Lung microvascular endothelial cell (primary cell): ENCODE measurements around the gene CAV1. TPM values are rescaled to one million over a fixed set of nuclear protein-coding genes. Genes with fewer than 3 reads are reported as not detected.
A peak's percentile ranks its signal among the peaks of the same experiment; 100 is the strongest.
"Not testable (repeated sequence)": the region's sequence is repeated elsewhere in the genome, so short reads cannot be mapped to it uniquely, and the experiment has no call there.

Experiments used
- DNase-seq, 2 donors: peaks; one replicate each; pipeline versions ENCODE4 v3.0.0 to v3.0.0-alpha.2; 2010; ENCODE audit warnings: low read depth in 2 of 2
- total RNA-seq: library from RNA; depleted of rRNA; stranded (reverse); fragments of >200 nt; gene quantifications from 2 replicates; pipeline ENCODE4 v1.2.1, GENCODE V29; 2014

CAV1 gene, protein sequence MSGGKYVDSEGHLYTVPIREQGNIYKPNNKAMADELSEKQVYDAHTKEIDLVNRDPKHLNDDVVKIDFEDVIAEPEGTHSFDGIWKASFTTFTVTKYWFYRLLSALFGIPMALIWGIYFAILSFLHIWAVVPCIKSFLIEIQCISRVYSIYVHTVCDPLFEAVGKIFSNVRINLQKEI
- 585 and 1,079 TPM in 2 replicates for total RNA-seq

DNA sequence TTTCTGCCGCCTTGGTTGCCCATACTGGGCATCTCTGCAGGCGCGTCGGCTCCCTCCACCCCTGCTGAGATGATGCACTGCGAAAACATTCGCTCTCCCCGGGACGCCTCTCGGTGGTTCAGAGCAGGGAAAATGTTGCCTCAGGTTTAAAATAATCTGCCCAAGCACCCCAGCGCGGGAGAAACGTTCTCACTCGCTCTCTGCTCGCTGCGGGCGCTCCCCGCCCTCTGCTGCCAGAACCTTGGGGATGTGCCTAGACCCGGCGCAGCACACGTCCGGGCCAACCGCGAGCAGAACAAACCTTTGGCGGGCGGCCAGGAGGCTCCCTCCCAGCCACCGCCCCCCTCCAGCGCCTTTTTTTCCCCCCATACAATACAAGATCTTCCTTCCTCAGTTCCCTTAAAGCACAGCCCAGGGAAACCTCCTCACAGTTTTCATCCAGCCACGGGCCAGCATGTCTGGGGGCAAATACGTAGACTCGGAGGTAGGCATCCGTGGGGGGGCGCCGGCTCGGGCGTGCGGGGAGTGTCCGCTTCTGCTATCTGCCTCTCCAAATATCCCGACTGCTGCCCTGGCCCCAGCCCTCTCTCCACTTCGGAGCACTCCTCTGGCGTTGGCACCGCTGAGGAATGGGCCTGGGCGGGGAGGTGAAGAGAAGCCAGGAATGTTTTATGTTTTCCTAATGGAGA lies at the start of gene CAV1:
Gene CAV1, plus strand, starts transcription at position 428 of the 689 bp plus-strand sequence. Its CDS starts 27 bp downstream, at position 455.
- DNase-seq: peak; percentile 97

DNA sequence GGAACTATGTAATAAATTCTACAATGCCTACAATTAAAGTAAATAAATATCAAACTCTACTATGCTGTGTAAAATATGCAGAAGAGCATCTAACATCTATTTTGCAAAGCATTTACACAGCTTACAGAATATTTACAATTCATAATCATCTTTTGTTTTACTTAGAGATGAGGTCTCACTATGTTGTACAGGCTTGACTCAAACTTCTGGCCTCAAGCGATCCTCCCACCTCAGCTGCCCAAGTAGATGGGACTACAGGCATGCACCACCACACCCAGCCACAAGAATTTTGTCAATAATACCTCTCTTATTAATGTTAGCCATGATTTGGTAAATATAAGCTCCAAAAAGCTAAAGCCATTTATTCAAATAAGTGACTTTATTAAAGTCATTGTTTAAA lies 47.2 kb upstream of the CAV1 start:
- no peak for DNase-seq

DNA sequence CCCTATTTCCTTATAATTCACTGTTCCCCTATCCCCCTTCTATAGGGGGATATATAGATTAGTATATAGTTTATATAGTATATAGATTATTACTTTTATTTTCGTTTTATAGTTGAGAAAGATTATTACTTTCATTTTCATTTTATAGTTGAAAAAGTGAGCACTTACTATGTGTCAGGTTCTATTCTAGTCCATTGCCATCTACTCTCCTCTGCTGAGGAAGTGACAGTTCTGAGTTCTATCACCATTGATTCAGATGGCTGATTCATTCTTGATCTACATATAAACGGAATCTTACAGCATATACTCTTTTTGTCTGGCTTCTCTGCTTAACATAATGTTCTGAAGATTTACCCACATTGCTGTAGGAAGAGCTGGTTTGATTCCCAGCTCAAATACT lies 46.0 kb upstream of the CAV1 start:
- DNase-seq: no peak

DNA sequence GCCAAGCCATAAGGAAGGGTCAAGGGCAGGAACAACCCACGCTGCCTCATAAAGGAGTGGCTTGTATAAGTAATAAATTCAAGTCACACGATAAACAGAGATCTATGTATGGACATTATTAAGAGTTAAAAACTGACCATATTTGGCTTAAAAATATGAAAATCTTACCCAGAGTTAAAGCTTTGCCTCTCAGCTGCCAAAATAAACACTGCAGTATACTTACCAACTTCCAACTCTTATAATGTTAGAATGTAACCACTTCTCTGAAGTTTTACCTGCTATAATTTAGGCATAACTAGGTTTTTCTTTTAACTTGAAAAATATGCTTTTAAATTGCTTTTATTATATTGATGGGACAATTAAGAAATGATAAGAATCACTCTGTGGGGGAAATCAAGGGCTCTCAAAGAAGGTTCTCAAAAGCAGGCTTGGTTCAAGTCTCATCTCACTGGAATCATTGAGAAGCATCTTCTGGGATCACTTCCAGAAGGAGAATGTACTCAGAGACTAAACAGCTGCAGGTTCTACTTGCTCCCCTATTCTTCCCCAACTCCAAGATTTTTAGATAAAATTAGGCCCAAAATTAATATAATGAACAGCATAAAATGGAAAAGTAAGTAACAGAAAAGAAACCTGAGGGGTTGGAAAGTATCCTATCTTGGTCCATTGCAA lies 41.4 kb upstream of the CAV1 start:
- no peak for DNase-seq

DNA sequence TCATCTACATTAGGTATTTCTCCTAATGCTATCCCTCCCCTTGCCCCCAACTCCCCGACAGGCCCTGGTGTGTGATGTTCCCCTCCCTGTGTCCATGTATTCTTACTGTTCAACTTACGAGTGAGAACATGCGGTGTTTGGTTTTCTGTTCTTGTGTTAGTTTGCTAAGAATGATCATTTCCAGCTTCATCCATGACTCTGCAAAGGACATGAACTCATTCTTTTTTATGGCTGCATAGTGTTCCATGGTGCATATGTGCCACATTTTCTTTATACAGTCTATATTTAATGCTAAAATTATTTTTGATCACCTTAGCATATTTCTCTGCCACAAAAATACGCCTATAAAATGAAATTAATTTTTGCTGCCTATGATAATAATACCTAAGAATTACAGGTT lies 40.4 kb upstream of the CAV1 start:
- not testable (repeated sequence) for DNase-seq

DNA sequence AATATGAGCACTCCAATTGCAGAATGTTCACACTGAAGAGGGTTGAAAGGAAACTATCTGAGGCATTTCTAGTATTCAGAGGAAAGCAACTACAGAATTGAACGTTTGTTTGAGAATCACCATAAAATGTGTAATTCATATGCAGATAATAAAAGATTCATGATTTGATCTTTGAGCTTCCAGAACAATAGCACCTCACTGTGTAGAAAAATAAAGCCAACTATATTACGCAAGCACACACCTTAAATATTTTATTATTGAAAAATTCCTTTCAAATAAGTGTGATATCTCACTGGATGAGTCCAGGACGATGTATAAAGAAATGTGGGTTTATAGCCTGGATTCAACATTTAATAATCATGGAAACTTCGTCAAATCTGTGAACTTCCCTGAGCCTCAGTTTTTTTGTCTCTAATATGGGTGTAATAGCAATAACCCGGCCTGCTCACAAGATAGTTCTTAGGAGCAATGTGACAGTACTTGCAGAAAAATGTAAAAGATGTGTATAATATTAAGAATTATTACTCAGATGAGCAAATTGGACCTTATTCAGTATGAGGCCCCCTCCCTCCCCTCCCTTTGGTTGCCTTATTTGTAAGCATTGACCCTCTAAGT lies 36.8 kb upstream of the CAV1 start:
- DNase-seq: no peak

DNA sequence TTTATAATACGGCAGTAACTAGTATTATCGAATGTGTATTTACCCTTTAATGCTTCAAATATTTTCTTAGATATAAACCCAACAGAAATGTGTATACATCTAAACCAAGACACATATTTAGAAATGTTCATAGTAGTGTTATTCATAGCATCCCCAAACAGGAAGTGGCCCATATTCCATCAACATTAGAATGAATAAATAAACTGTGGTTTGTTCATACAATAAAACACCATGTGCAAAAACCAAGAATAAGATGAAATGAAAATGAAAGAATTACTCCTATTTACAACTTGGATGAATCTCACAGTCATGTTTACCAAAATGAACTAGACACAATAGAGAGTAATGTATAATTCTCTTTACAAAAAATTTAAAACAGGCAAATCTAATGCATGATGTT lies 34.5 kb upstream of the CAV1 start:
- no peak for DNase-seq

DNA sequence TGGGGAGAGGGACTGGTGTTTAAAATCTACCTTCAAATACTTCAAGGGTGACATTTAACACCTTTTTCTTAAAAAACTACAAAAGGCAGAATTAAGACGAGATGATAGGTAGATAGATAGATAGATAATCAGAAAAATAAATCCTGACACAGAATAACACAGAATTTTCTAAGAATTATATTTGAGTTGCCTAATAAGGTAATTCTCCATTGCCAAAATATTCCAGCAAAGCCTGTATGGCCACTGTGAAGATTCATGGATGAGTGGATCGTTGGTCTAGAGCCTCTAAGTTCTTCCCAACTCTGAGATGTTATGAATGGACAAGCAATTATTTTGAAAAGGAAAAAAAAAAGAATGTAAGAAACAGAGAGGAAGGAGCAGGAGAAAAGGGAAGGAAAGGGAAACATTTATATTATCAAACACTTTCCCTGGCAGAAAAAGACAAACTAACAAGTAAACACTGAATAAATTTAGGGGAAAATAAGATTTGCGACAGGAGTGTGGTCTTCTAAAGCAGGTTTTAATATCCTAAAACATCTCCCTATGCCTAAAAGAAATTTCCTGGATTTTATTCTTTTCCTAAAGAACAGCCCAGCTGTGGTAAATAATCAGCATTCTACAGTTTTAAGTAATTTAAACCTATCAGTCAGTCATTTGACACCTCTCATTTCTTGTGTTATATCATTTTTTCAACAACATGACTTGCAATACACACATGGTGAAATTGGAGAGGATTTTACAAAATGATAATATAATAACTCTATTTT lies 32.8 kb upstream of the CAV1 start:
- no peak for DNase-seq

DNA sequence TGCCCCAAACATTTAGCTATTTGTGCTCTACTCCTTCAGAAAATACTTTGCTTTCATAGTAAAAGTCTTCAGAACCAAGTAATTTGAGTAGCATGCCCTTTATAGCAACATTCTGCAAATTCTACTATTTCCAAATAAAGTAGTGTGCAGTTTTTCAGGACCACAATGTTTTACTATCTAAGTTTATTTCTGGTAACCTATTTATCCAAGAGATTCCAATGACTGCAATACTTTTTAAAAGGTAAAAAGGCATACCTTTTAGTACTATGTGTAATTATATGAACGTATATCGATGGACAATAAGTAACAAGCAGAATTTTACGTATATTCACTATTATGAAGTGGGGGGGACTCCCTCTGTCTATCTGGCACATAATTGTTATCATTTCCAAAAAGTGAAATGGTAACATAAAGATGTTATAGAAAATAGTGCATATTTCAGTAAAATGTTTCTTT lies 32.2 kb upstream of the CAV1 start:
- no peak for DNase-seq

DNA sequence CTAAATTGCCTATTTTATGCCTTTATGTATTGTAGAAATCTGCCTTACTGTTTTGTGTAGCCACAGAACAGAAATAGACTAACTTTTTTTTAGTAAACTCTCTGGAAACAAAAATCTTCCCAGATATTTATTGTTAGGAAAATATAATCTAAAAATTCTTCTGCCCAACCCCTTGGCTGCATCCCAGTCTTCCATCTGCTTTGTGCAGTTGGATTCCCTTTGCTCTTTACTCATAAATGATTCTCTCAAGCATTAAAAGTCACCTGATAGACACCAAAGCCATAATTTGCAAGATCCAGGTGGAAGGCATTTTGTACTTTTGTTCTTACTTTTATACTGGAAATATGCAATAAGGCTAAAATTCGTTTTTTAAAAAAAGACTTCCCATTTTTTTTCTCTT lies 31.4 kb upstream of the CAV1 start:
- DNase-seq: no peak

DNA sequence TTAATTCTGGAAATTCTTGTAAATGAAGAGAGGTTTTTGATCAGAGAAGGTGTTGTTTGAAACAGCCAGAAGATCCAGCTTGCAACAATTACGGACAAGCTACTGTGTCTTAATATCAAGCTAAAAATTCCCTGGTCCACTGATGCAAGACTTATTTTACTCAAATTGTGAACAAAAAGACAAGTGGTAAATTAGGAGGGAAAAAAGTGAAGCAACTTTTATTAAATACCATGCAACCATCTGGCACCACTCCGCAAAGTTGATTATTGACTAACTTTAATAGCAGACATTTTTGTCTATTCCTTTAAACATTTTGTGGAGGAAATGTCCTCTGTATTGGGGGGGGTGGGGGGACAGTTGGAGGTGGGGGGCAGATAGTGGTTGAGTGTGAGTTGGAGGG lies 30.4 kb upstream of the CAV1 start:
- DNase-seq: no peak

DNA sequence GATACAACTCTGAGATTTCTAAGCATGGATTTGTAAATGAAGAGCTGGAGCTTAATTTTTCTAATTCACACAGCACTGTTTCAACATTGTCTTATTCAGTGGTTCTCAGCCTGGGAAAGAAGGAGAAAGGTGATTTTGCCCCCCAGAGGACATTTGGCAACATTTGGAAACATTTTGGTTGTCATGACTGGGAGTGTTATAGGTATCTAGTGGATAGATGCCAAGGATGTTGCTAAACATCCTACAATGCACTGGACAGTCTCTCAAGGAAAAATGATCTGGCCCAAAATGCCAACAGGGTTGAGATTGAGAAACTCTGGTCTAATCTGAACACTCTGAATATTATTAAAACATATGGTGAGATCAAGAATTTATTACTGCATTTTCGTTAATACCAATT lies 29.1 kb upstream of the CAV1 start:
- no peak for DNase-seq

DNA sequence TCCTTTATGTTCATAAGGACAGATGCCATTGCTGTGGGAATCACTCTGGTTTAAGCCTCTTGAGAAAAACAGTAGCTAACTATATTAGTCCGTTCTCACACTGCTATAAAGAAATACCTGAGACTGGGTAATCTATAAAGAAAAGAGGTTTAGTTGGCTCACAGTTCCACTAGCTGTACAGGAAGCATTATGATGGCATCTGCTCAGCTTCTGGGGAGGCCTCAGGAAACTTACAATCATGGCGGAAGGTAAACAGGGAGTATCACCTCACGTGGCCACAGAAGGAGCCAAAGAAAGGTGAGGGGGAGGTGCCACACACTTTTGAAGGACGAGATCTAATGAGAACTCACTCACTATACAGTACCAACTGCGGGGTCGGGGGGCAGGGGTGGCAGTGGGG lies 28.2 kb upstream of the CAV1 start:
- DNase-seq: no peak

DNA sequence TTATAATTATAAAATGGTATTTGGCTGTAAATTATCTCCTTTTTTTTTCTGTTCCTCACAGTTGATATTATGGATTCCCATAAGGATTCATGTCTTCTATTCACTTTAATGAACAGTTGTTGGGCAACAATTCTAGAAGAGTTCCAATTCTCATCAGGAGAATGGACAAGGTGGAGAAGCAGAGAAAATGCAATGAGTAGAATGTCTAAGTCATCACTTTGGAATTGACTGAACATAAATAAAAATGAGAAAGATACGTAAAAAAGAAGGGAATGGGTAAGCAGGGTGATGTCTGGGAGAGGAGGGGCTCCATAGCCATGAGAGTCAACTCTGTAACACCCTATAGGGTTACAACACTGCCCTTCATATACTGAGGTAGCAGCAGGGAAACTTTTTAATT lies 27.1 kb upstream of the CAV1 start:
- DNase-seq: no peak

DNA sequence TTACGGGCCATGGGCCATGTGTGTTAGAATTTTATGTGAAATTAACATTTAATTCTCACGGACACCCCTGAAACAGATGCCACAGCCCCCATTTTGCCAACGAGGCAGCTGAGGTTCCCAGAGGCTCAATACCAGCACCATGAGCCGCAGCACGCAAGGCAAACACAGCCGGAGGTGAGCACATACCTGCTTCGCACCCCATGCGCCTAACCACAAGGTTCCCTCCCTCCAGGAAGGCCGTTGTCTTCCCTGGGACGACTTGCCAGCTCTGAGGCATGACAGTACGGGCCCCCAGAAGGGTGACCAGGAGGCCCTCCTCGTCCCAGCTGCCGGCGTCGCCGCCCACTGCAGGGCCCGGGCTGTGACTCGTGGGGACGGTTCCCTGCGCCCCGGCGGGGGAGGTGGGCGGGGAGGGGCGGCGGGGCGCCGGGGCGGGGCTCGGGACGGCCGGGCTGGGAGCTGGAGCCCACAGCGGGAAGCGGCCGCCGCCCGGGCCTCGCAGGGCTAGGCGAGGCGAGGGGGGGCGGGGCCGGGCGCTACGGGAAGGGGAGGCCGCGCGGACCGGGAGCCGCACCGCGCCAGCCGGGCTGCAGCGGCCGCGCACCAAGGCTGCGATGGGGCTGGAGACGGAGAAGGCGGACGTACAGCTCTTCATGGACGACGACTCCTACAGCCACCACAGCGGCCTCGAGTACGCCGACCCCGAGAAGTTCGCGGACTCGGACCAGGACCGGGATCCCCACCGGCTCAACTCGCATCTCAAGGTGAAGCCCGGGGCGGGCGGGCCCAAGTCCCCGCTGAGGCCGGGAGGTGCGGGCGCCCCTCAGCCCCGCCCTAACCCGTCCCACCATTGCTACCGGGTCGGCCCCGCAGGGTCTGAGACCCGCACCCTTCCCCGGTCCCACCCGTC lies 25.4 kb upstream of the CAV1 start, which contains the start of gene CAV2:
Gene CAV2, plus strand, starts transcription at position 571 of the 910 bp plus-strand sequence. Its CDS starts 44 bp downstream, at position 615.
- DNase-seq: peak; percentile 78 to 89

DNA sequence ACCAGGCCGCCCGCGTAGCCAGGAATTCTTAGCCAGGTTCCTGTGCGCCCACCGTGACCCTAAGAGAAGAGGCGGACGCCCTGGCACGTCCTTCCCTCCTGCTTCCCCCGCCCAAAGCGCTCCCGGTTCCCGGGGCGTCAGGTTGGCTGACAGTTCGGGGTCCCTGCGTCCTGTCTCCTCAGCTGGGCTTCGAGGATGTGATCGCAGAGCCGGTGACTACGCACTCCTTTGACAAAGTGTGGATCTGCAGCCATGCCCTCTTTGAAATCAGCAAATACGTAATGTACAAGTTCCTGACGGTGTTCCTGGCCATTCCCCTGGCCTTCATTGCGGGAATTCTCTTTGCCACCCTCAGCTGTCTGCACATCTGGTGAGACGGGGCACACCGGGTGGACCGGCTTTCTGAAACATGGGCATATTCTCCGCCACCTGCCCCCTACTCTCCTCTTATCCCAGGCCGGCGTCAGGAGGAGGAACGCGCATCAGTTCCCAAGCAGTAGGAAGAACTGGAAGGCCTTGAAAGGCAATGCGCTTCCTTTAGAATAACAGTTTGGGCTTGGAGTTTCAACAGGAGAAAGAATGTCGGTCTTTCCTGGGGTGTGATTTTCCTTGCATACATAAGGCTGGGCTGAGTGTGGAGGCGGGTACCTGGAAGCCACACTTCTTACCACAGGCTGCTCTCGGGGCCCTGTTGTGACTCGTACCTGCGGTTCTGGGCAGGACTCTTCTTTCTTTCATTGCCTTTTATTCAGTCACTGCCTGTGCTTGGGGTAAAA lies 24.6 kb upstream of the CAV1 start:
- peak; percentile 67 to 70 for DNase-seq

DNA sequence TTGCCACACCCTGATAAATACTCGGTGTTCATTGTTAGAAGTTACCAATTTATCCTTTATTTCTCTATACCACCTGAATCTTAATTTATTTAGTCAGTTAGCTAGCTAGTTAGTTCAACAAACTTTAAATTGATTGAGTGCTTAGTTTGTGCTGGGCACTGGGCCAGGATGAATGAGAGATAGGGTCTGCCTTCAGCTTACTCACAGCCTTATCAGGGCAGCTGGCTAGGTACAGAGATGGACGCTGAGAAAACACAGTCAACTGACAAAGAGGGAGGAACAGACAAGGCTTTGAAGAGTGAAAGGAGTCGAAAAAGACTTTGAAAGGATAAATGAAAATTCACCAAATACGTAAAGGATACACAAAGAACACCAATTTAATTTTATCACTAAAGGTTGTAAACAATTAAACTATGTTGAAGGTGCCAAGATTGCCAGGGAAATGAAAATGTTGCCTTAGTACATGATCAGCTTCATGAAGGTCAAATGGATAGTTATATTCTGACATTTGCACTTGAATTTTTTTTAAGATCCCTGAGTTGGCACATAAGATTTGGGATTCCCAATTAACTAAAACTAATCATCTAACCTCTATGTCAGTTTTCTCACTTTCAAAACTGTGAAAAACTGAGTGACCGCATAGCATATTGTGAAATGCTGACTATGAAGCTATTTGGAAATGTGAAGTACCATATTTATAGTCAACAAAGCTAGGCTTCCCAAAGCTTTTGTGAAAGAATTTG lies 23.2 kb upstream of the CAV1 start:
- peak; percentile 80 to 83 for DNase-seq

DNA sequence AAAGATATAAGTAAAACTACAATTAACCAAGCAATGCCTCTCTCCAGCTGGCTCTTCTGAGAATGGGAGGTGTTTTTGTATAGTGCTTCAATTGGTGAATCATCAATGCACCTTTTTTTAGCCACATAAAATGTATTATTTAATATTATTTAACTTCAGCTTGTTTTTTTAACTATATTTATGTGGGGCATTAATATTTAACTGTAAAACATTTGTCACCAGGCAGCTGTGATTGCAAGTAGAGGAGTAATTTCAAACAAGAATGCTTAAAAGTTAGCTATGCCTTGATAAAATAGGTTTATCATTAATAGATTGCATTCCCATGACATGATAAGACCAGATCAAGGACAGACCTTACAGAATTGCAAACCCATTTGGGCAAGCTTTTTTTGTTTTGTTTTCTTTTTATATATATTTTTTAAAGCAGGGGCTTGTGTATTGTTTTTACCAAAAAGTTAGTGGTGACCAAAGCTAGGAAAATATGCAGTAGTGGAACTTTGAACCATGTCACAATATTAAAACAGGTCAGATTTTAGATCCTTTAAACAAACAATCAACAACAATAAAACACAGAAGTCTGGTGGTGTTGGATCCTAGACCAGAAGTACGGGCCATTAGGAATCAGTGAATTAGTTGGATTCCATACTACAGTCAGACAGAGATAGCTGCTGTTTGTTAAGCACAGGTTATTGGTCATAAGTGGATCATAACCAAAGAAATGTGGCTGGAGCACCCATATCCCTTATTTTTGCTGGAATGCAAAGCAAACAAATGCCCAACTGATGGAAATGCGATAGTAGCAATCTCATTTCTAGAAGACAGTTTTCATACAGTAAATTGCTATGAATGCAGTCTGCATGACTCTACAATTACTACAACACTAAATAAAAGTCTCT lies 22.4 kb upstream of the CAV1 start:
- peak in 1 of 2 donors; percentile 21 for DNase-seq
